Activated CD4-positive, alpha-beta T cell treated with anti-CD3 and anti-CD28 coated beads for 36 hours (primary cell): ENCODE measurements around the gene CALM1. TPM values are rescaled to one million over a fixed set of nuclear protein-coding genes. Genes with fewer than 3 reads are reported as not detected.
A peak's percentile ranks its signal among the peaks of the same experiment; 100 is the strongest.

Source experiments
- ATAC-seq: fragments of 200-7000 bp; cut with Tn5 transposase; one replicate; pipeline ENCODE4 v1.10.0; 2021; ENCODE audit warnings: mild to moderate bottlenecking, moderate library complexity
- CTCF ChIA-PET: fragments of 350-600 bp; sonication (Branson Sonifier 250); formaldehyde crosslinking; loops from one replicate; lab custom pipeline; 2021; ENCODE audit warnings: antibody characterized with exemption; lab: Charles Lee
- POLR2A ChIA-PET: fragments of 350-600 bp; sonication (Branson Sonifier 250); formaldehyde crosslinking; loops from one replicate; lab custom pipeline; 2021; ENCODE audit warnings: antibody characterized with exemption, inconsistent platforms; lab: Charles Lee
- DNase-seq: peaks from one replicate; pipeline ENCODE4 v3.0.0-alpha.2; 2020
- H3K27ac Mint-ChIP-seq: one replicate; pipeline ENCODE4 v1.8.0; 2021; ENCODE audit warnings: mixed read lengths
- H3K27me3 Mint-ChIP-seq: one replicate; pipeline ENCODE4 v1.8.0; 2021; ENCODE audit warnings: mixed read lengths
- H3K36me3 Mint-ChIP-seq: one replicate; pipeline ENCODE4 v1.8.0; 2021; ENCODE audit warnings: low read depth, mixed read lengths
- H3K4me1 Mint-ChIP-seq: one replicate; pipeline ENCODE4 v1.8.0; 2021; ENCODE audit warnings: mixed read lengths
- H3K4me3 Mint-ChIP-seq: one replicate; pipeline ENCODE4 v1.8.0; 2021; ENCODE audit warnings: mild to moderate bottlenecking, moderate library complexity, mixed read lengths
- H3K9me3 Mint-ChIP-seq: one replicate; pipeline ENCODE4 v1.8.0; 2021; ENCODE audit warnings: low read depth, mixed read lengths
- intact Hi-C, 2 experiments: fragments of 100-400 bp; cut with DNase I in 1 of 2; cut with micrococcal nuclease in 1 of 2; formaldehyde crosslinking; loops; one replicate each; pipeline versions ENCODE4 v1.14.2 to v1.15.1; 2022 to 2024; cut with DNase I, micrococcal nuclease
- total RNA-seq, 2 experiments: library from RNA; stranded (reverse); gene quantifications; one replicate each; pipeline ENCODE4 v1.2.3, GENCODE V29; 2021

The CALM1 gene
- total RNA-seq, 2 experiments from 2014 or later: 510 to 518 TPM

DNA sequence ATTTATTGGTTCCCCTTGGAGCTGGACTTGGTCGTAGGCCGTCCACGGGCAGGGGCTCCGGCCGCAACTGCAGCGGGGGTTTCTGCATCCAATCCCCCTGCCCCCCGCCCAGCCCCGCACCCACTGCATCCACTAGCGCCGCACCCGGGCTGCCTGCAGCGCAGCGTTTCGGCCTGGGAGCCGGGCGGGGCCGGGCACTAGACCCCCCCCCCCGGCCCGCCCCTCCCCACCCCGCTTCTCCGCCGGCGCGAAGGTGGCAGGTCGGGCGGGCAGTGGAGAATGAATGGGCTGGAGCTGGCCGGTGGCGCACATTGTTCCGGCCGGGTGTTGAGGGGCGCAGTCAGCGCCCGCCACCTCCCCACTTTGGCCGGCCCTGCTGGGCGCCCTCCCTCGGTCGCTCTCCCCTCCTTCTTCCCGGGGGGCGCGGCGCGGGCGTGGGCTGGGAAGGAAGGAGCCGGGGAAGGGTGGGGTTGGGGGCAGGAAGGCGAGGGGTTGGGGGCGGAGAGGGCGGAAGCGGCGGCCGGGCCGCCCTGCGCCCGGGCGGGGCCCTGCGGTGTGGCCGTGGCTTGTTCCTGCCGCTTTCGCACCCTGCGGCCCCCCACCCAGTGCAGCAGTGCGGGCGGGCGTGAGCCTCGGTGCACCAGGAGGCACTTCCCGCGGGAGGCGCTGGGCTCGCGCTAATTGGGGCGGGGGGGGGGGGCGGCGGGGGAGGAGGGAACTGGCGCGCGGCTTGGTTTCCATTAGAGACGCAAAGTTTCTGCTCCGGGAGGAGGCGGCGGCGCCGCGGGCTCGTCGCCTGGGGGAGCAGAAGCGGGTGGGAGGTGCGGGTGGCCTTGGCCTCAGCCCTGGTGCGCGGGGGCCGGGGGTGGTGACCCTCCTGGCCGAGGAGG is 841 bp downstream of the CALM1 start:
- intact Hi-C loops: loop anchor here (1.0 to 10.0 kb wide), 12 partner anchors 14 to 1117 kb away; partner anchors contain the start of genes CCDC88C (in 1 of the 2), FOXN3 (in 1 of the 2), NRDE2 (in 1 of the 2) and PPP4R3A (in 1 of the 2)
- CTCF ChIA-PET: interaction anchor here (1.0 to 1.2 kb wide), 2 partner anchors 14 to 16 kb away, joined by 4 read pairs; no protein-coding TSS in a partner anchor
- DNase-seq (peak; percentile 81), ATAC-seq (peak; percentile 24)
- no peaks in the 10 kb centered on the region for H3K9me3 Mint-ChIP-seq
- POLR2A ChIA-PET: interaction anchor here (1.1 to 3.5 kb wide), 2 partner anchors 14 to 96 kb away, joined by 3 to 36 read pairs; no protein-coding TSS in a partner anchor
- peaks cover 34% of the 10 kb centered on the region for H3K36me3 Mint-ChIP-seq
- H3K4me3 Mint-ChIP-seq: peak overlapping the region; percentile 97
- H3K4me1 Mint-ChIP-seq: peaks cover 38% of the 10 kb centered on the region
- H3K27ac Mint-ChIP-seq: peak overlapping the region; percentile 88
- H3K27me3 Mint-ChIP-seq: no peaks in the 10 kb centered on the region

DNA sequence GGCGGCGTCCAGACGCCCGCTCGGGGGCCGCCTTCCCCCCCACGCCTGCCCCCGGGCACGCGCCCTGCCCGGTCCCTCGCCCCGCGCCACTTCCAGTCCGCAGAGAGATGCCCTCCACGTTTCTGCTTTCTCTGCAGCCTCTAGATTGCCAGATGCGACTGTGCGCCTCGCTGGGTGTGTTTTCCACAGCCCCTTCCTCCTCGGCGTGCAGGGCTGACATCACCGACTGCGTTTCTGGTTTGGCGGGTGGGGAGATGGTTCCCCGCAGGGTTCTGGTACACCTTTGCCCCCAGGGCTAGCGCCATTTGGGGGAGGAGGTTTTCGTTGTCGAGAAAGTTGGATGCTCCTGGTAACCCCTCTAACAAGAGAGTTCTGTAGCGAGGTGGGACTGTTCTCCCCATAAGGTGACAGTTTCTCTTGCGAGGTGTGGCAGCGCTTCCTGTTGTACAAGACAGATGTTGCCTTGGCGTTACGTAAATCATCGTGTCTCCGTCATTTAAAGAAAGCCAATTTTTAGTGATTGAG is 1.5 kb downstream of the CALM1 start:
- intact Hi-C loops: loop anchor here (1.0 to 10.0 kb wide), 9 partner anchors 66 to 1116 kb away; partner anchors contain the start of genes CCDC88C (in 1 of the 2), FOXN3 (in 1 of the 2), PPP4R3A (in 1 of the 2) and RPS6KA5 (in 1 of the 2)
- DNase-seq: peak; percentile 78
- Mint-ChIP-seq H3K9me3 (no peaks in the 10 kb centered on the region), H3K4me3 (peak overlapping the region; percentile 97), H3K27ac (peak overlapping the region; percentile 95), H3K36me3 (peaks cover 41% of the 10 kb centered on the region), H3K27me3 (no peaks in the 10 kb centered on the region), H3K4me1 (peaks cover 45% of the 10 kb centered on the region)
- peak; percentile 18 for ATAC-seq
- POLR2A ChIA-PET: interaction anchor here (1.9 kb wide), 2 partner anchors 14 to 16 kb away, joined by 13 to 17 read pairs; no protein-coding TSS in a partner anchor
- CTCF ChIA-PET: interaction anchor here (0.6 to 2.7 kb wide), 4 partner anchors 12 to 359 kb away, joined by 3 to 17 read pairs (median 4); no protein-coding TSS in a partner anchor

DNA sequence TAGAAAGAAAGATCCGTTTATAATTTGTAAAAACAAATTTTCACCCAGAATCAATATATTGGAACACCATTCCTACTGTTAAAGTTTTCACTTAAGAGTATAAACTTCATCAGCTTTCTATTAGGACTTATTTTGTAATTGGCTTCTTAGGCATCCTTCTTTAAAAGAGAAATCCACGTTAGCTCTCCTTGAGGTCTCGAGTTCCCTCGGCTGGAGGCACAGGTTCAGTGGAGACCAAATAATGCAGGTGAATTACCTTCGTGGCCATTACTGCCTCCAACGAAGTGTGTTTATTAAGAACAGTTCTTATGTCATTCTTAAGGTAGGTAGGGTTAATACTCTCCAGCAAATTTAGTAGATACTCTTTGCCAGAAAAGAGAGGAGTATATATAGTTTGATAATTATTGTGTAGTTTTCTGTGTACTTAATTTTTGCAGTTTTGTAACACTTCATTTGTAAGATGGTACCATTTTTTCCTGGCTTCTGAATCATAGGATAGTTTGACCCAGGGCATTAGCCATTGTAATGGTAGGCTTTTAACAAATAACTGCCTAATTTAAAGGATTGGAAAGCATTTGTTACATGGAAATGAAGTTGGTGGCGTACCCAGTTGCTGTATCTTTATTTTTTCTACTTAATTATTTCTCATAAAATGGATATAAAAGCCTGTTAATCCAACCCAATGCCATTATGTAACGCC is 2.2 kb downstream of the CALM1 start:
- H3K27me3 Mint-ChIP-seq: no peaks in the 10 kb centered on the region
- POLR2A ChIA-PET: interaction anchor here (0.6 to 1.9 kb wide), 5 partner anchors 15 to 286 kb away, joined by 3 to 17 read pairs (median 7); no protein-coding TSS in a partner anchor

DNA sequence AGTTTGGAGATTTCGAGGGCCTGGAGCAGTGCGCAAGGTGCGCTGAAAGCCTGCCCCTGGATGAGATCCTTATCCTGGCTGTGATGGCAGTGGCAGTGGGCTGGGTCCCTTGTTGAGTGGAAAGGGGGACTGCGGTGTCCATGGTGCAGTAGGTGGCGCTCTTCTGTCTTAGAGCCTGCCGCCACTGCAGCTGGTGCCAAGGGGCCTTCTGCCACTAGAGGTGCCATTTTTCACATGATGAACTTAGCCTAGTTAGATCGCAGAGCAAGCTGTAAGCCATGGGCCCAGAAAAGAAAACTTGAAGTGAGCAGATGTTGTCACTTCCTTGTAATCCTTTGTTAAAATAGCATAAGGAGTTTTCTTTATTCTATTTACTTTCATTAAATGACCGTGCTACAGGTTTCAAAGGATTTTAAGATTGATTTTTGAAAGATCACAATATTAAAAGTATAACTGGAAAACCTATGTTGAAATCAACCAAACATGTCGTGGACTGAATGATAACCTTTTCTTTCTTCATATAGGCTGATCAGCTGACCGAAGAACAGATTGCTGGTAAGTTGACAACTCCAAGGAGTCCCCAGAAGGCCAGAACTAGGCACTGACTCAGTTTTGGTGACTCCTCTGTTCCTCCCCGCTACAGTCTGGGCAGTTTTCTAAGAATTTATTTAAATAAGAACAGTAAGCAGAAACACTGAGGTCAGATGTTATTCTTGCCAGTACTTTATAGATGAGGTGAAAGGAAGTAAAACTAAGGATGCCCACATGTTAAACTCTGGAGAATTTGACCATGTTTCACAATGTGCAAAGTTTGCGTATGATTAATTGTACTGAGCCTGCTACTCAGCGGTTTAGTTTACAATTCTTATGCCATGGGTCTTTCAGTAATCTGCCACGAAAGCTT is 3.0 kb downstream of the CALM1 start:
- peaks cover 54% of the 10 kb centered on the region for H3K36me3 Mint-ChIP-seq
- ATAC-seq: peak; percentile 62
- POLR2A ChIA-PET: interaction anchor here (0.6 to 1.9 kb wide), 6 partner anchors 16 to 285 kb away, joined by 3 to 17 read pairs (median 6); no protein-coding TSS in a partner anchor
- CTCF ChIA-PET: interaction anchor here (0.7 to 2.7 kb wide), 21 partner anchors 9 to 369 kb away, joined by 3 to 17 read pairs (median 4); partner anchors contain the start of gene NRDE2
- H3K4me3 Mint-ChIP-seq: peak overlapping the region; percentile 97
- peak overlapping the region; percentile 95 for H3K27ac Mint-ChIP-seq
- H3K9me3 Mint-ChIP-seq: no peaks in the 10 kb centered on the region
- intact Hi-C loops: loop anchor here (1.0 to 10.0 kb wide), 14 partner anchors 67 to 1115 kb away; partner anchors contain the start of genes CCDC88C (in 1 of the 2), FOXN3 (in 1 of the 2), PPP4R3A (in 1 of the 2) and PSMC1 (in 1 of the 2)
- peaks cover 53% of the 10 kb centered on the region for H3K4me1 Mint-ChIP-seq
- peak; percentile 93 for DNase-seq
- H3K27me3 Mint-ChIP-seq: no peaks in the 10 kb centered on the region

More for the DNA sequence above, 2.2 kb downstream of the CALM1 start:
- DNase-seq (no peak), ATAC-seq (no peak)
- intact Hi-C loops: loop anchor here (1.0 to 10.0 kb wide), 13 partner anchors 66 to 1116 kb away; partner anchors contain the start of genes CCDC88C (in 1 of the 2), FOXN3 (in 1 of the 2), PPP4R3A (in 1 of the 2) and PSMC1 (in 1 of the 2)
- CTCF ChIA-PET: interaction anchor here (0.6 to 2.7 kb wide), 18 partner anchors 8 to 361 kb away, joined by 3 to 17 read pairs (median 4); no protein-coding TSS in a partner anchor
- H3K36me3 Mint-ChIP-seq: peaks cover 47% of the 10 kb centered on the region
- H3K9me3 Mint-ChIP-seq: no peaks in the 10 kb centered on the region
- peak overlapping the region; percentile 95 for H3K27ac Mint-ChIP-seq
- peak overlapping the region; percentile 97 for H3K4me3 Mint-ChIP-seq
- H3K4me1 Mint-ChIP-seq: peaks cover 48% of the 10 kb centered on the region

DNA sequence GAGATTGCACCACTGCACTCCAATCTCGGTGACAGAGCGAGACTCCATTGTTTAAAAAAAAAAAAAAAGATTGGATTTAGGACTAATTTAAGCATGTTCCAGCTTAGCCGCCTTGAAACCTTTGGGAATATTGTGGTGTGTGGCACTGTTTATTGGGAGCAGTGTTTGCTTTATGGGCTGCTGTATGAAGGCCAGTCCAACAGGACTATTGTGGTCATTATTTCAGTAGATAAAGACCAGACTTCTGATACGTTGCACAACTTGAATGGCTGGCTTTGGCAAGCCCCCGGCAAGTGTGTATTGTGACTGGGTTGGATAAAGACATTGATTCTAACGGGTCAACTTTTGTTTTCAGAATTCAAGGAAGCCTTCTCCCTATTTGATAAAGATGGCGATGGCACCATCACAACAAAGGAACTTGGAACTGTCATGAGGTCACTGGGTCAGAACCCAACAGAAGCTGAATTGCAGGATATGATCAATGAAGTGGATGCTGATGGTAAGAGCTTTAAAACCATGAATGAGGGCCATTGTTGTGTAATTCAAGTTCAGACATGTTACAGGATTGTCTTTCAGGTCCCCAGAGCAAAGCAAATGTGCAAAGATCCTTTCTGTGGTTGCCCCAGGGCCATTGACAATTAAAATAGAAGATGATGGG is 4.2 kb downstream of the CALM1 start:
- H3K4me3 Mint-ChIP-seq: peak overlapping the region; percentile 97
- ATAC-seq (no peak), DNase-seq (no peak)
- peaks cover 63% of the 10 kb centered on the region for H3K4me1 Mint-ChIP-seq
- H3K36me3 Mint-ChIP-seq: peaks cover 66% of the 10 kb centered on the region
- H3K27me3 Mint-ChIP-seq: no peaks in the 10 kb centered on the region
- ChIA-PET CTCF (interaction anchor here (0.8 to 2.7 kb wide), 7 partner anchors 7 to 359 kb away, joined by 3 to 17 read pairs (median 8); no protein-coding TSS in a partner anchor), POLR2A (interaction anchor here (0.6 to 0.7 kb wide), 4 partner anchors 9 to 357 kb away, joined by 3 to 4 read pairs (median 3); no protein-coding TSS in a partner anchor)
- no peaks in the 10 kb centered on the region for H3K9me3 Mint-ChIP-seq
- intact Hi-C loops: loop anchor here (5.0 kb wide), 2 partner anchors 116 to 276 kb away; no protein-coding TSS in a partner anchor
- peak overlapping the region; percentile 95 for H3K27ac Mint-ChIP-seq

DNA sequence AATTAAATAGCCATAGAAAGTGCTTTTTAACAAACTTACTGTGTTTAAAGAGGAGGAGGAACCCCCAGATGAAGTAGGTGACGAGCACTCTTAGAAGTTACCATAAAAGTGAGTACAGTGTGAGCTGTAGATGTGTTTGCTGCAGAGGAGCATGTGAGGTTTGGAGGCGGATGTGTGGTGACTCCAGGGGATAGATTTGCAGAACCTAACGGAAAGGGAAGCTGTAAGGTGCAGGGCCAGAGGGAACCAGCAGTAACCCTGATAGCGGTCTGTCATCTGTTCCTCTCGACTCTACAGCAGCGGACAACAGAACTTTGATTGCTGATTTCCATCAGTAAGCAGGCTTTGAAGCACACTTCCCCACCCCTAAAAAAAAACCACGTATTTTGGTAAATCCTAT is 5.2 kb downstream of the CALM1 start:
- intact Hi-C loops: loop anchor here (5.0 kb wide), 2 partner anchors 115 to 275 kb away; no protein-coding TSS in a partner anchor
- Mint-ChIP-seq H3K36me3 (peaks cover 71% of the 10 kb centered on the region), H3K27ac (peak overlapping the region; percentile 95), H3K9me3 (no peaks in the 10 kb centered on the region), H3K27me3 (no peaks in the 10 kb centered on the region), H3K4me3 (no peak overlapping the region), H3K4me1 (peaks cover 69% of the 10 kb centered on the region)
- ChIA-PET POLR2A (interaction anchor here (0.7 kb wide), 1 partner anchor 146 kb away, joined by 4 read pairs; no protein-coding TSS in a partner anchor), CTCF (interaction anchor here (1.3 to 2.3 kb wide), 2 partner anchors 18 to 116 kb away, joined by 4 to 8 read pairs; no protein-coding TSS in a partner anchor)
- ATAC-seq (no peak), DNase-seq (no peak)

DNA sequence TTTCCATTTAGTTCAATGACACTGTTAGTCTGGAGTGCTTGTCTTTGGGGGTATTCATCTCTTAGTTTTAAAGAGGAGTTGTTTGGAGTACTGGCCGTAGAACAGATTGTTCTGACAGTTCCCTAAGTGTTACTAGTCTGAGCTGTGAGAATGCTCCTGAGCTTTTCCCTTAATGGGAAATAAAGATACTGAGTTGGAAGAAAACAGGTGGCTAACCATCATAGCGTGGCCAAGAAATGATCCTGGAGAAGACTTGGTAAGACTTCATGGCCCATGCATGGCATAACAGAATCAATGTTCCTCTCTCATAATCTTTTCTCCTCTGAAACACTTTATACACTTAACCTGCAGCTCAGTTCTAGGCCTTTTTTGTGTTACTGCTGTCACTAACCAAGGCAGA is 6.2 kb downstream of the CALM1 start:
- no peaks in the 10 kb centered on the region for H3K9me3 Mint-ChIP-seq
- H3K27me3 Mint-ChIP-seq: no peaks in the 10 kb centered on the region
- H3K27ac Mint-ChIP-seq: peak overlapping the region; percentile 95
- ChIA-PET CTCF (interaction anchor here (0.9 to 2.3 kb wide), 5 partner anchors 12 to 115 kb away, joined by 3 to 8 read pairs (median 4); partner anchors contain the start of gene NRDE2), POLR2A (no interaction called here)
- DNase-seq (no peak), ATAC-seq (no peak)
- peaks cover 69% of the 10 kb centered on the region for H3K4me1 Mint-ChIP-seq
- intact Hi-C loops: loop anchor here (5.0 kb wide), 2 partner anchors 114 to 274 kb away; no protein-coding TSS in a partner anchor
- no peak overlapping the region for H3K4me3 Mint-ChIP-seq
- peaks cover 75% of the 10 kb centered on the region for H3K36me3 Mint-ChIP-seq

DNA sequence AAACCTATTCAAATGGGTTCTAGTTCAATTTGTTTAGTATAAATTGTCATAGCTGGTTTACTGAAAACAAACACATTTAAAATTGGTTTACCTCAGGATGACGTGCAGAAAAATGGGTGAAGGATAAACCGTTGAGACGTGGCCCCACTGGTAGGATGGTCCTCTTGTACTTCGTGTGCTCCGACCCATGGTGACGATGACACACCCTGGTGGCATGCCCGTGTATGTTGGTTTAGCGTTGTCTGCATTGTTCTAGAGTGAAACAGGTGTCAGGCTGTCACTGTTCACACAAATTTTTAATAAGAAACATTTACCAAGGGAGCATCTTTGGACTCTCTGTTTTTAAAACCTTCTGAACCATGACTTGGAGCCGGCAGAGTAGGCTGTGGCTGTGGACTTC is 8.3 kb downstream of the CALM1 start:
- intact Hi-C loops: no loop called here
- peaks cover 67% of the 10 kb centered on the region for H3K36me3 Mint-ChIP-seq
- no peak overlapping the region for H3K4me3 Mint-ChIP-seq
- ChIA-PET POLR2A (no interaction called here), CTCF (no interaction called here)
- no peaks in the 10 kb centered on the region for H3K9me3 Mint-ChIP-seq
- H3K27ac Mint-ChIP-seq: peak overlapping the region; percentile 52
- no peak for ATAC-seq
- H3K4me1 Mint-ChIP-seq: peaks cover 73% of the 10 kb centered on the region
- no peak for DNase-seq
- no peaks in the 10 kb centered on the region for H3K27me3 Mint-ChIP-seq

DNA sequence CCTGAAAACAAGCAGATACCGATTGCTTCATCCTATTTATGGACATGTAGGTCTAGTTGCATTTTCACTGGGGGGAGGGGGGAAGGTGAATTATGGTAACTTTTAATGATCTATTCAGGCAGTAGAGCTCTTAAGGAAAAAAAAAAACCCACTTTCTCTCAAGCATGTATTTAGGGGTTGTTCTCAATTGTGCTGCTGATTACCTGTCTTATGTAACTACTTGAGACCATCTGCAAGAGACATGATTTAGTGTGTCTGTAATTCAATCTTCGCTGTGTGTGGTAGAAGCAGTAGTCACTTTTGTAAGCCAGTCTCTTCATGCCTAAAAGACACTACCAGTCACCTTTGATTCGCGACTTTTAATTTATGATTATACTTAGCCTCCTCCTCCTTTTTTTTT is 8.9 kb downstream of the CALM1 start:
- peaks cover 61% of the 10 kb centered on the region for H3K36me3 Mint-ChIP-seq

More for the DNA sequence above, 8.9 kb downstream of the CALM1 start:
- ATAC-seq (no peak), DNase-seq (no peak)
- no peak overlapping the region for H3K4me3 Mint-ChIP-seq
- H3K27me3 Mint-ChIP-seq: no peaks in the 10 kb centered on the region
- no peaks in the 10 kb centered on the region for H3K9me3 Mint-ChIP-seq
- ChIA-PET POLR2A (interaction anchor here (0.6 kb wide), 1 partner anchor 221 kb away, joined by 3 read pairs; no protein-coding TSS in a partner anchor), CTCF (no interaction called here)
- peaks cover 70% of the 10 kb centered on the region for H3K4me1 Mint-ChIP-seq
- intact Hi-C loops: no loop called here
- H3K27ac Mint-ChIP-seq: peak overlapping the region; percentile 67
